Astrocyte (in vitro differentiated cells and primary cell): ENCODE results near the gene ZMIZ1.

ENCODE experiments used
- EZH2 ChIP-seq: IDR thresholded peaks from 2 replicates; pipeline ENCODE4 v1.6.1; 2012; ENCODE audit warnings: mild to moderate bottlenecking, low read length, inconsistent platforms; ENCODE audit not compliant: insufficient read depth
- TF ChIP-seq, protein P1 (sequence below): IDR thresholded peaks from 2 replicates; pipeline ENCODE4 v1.5.1; 2011; ENCODE audit warnings: low read depth, mild to moderate bottlenecking, inconsistent platforms, low read length, moderate library complexity; ENCODE audit not compliant: insufficient read depth

DNA sequence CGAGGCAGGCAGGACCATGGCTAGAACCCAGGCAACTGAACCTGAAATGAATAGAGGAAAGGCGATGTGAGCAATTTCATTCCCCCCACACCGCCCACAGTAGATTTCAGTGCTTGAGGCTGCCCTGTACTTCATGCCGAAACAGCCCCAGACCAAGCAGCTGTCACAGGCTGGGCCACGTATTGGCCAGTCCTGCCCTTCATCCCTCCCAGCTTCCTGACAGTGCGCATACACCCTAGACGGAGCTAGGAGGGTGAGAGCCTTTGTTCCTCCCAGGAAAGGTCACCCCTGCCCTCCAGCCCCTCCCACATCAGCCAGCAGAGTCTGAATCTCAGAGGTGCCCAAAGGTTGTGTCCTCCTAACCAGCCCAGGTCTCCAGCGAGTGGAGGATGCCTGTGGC is 98.8 kb downstream of the ZMIZ1 start:
- TF ChIP-seq, protein P1, sequence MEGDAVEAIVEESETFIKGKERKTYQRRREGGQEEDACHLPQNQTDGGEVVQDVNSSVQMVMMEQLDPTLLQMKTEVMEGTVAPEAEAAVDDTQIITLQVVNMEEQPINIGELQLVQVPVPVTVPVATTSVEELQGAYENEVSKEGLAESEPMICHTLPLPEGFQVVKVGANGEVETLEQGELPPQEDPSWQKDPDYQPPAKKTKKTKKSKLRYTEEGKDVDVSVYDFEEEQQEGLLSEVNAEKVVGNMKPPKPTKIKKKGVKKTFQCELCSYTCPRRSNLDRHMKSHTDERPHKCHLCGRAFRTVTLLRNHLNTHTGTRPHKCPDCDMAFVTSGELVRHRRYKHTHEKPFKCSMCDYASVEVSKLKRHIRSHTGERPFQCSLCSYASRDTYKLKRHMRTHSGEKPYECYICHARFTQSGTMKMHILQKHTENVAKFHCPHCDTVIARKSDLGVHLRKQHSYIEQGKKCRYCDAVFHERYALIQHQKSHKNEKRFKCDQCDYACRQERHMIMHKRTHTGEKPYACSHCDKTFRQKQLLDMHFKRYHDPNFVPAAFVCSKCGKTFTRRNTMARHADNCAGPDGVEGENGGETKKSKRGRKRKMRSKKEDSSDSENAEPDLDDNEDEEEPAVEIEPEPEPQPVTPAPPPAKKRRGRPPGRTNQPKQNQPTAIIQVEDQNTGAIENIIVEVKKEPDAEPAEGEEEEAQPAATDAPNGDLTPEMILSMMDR = no peak
- TF ChIP-seq EZH2 = no peak
